SK-N-SH (cell line): ENCODE measurements around the gene SHLD2. TPM values are rescaled to one million over a fixed set of nuclear protein-coding genes. Genes with fewer than 3 reads are reported as not detected.
A peak's percentile ranks its signal among the peaks of the same experiment; 100 is the strongest.

Experiments used
- CTCF ChIA-PET: fragments of 300-600, 350-600 bp; formaldehyde crosslinking; extraction: SDS; loops from one replicate; lab custom pipeline; 2021; lab: Yijun Ruan, JAX
- POLR2A ChIA-PET: fragments of 350-600 bp; sonication (Branson Sonifier 250); formaldehyde crosslinking; extraction: SDS; loops from one replicate; lab custom pipeline; 2020; ENCODE audit warnings: antibody characterized with exemption, inconsistent platforms; lab: Yijun Ruan, JAX
- DNase-seq: peaks from one replicate; pipeline ENCODE4 v3.0.0; 2012
- H2AFZ ChIP-seq: fragments of 200-600 bp; sonication (generic); 2 replicates; pipeline ENCODE4 v1.8.1; 2016; ENCODE audit warnings: antibody characterized with exemption, mild to moderate bottlenecking, low read depth
- H3F3A ChIP-seq: fragments of 200-600 bp; sonication (generic); replicated peaks from 2 replicates; pipeline ENCODE3; 2016; ENCODE audit warnings: antibody characterized with exemption, mild to moderate bottlenecking; ENCODE audit not compliant: insufficient read depth
- H3K27ac ChIP-seq, 2 experiments: fragments of 200-500 bp in 1 of 2; fragments of 200-600 bp in 1 of 2; sonication (Bioruptor generic) in 1 of 2; sonication (generic), shearing (Covaris generic) in 1 of 2; 2 replicates each; pipeline versions ENCODE4 v1.5.1 to v1.6.1; 2014 to 2016; ENCODE audit warnings: low read depth in 2 of 2, inconsistent platforms in 1 of 2, low read length in 1 of 2, mild to moderate bottlenecking in 1 of 2, mixed read lengths in 1 of 2
- H3K27me3 ChIP-seq: fragments of 200-600 bp; sonication (generic), shearing (Covaris generic); 2 replicates; pipeline ENCODE4 v1.6.1; 2016; ENCODE audit warnings: mixed run types; ENCODE audit not compliant: insufficient read depth
- H3K36me3 ChIP-seq, 2 experiments: fragments of 200-500 bp in 1 of 2; fragments of 200-600 bp in 1 of 2; sonication (Bioruptor generic) in 1 of 2; sonication (generic) in 1 of 2; replicated peaks in 1 of 2; 2 replicates each; pipeline versions ENCODE3 to v1.5.1; 2014 to 2016; ENCODE audit warnings: low read length in 1 of 2, mild to moderate bottlenecking in 1 of 2; ENCODE audit not compliant: insufficient read depth in 2 of 2, control insufficient read depth in 1 of 2
- H3K4me1 ChIP-seq, 2 experiments: fragments of 200-500 bp in 1 of 2; fragments of 200-600 bp in 1 of 2; sonication (Bioruptor generic) in 1 of 2; sonication (generic), shearing (Covaris generic) in 1 of 2; 2 replicates each; pipeline versions ENCODE4 v1.5.1 to v1.6.1; 2014 to 2016; ENCODE audit warnings: low read depth in 1 of 2, low read length in 1 of 2, mixed run types in 1 of 2; ENCODE audit not compliant: insufficient read depth in 2 of 2, control insufficient read depth in 1 of 2
- H3K4me2 ChIP-seq: fragments of 200-600 bp; sonication (generic), shearing (Covaris generic); 2 replicates; pipeline ENCODE4 v1.6.1; 2017; ENCODE audit warnings: mixed run types
- H3K4me3 ChIP-seq, 2 experiments: fragments of 200-500 bp in 1 of 2; fragments of 200-600 bp in 1 of 2; sonication (Bioruptor generic) in 1 of 2; sonication (generic), shearing (Covaris generic) in 1 of 2; 2 replicates each; pipeline versions ENCODE4 v1.5.1 to v1.8.1; 2014 to 2016; ENCODE audit warnings: low read depth in 2 of 2, inconsistent platforms in 1 of 2, low read length in 1 of 2, mild to moderate bottlenecking in 1 of 2, mixed read lengths in 1 of 2, moderate library complexity in 1 of 2
- H3K79me2 ChIP-seq: fragments of 200-600 bp; sonication (generic); 2 replicates; pipeline ENCODE4 v1.8.1; 2017; ENCODE audit warnings: mild to moderate bottlenecking; ENCODE audit not compliant: insufficient read depth
- H3K9ac ChIP-seq: fragments of 200-600 bp; sonication (generic); 2 replicates; pipeline ENCODE4 v1.6.1; 2017; ENCODE audit warnings: mixed run types
- H3K9me2 ChIP-seq: fragments of 200-600 bp; sonication (generic); 2 replicates; pipeline ENCODE4 v1.6.1; 2017; ENCODE audit warnings: mixed run types
- H3K9me3 ChIP-seq: fragments of 200-600 bp; sonication (generic); 2 replicates; pipeline ENCODE4 v1.6.1; 2017; ENCODE audit warnings: mixed run types, mild to moderate bottlenecking, moderate library complexity
- H4K20me1 ChIP-seq: fragments of 200-600 bp; sonication (generic); 2 replicates; pipeline ENCODE4 v1.6.1; 2017; ENCODE audit warnings: mild to moderate bottlenecking, mixed run types; ENCODE audit not compliant: insufficient read depth
- CHD2 ChIP-seq: fragments of 150-350 bp; IDR thresholded peaks from 2 replicates; pipeline ENCODE4 v1.6.1; 2018; ENCODE audit warnings: low read length; ENCODE audit not compliant: partially characterized antibody
- EP300 ChIP-seq, 2 experiments: IDR thresholded peaks; 2 replicates each; pipeline versions ENCODE4 v1.4.0 to v1.6.1; 2012; ENCODE audit warnings: borderline replicate concordance in 1 of 2, low read depth in 1 of 2, low read length in 1 of 2
- FOXJ3 ChIP-seq: sonication (generic); formaldehyde crosslinking; IDR thresholded peaks from 2 replicates; pipeline ENCODE4 v1.5.1; 2020; ENCODE audit warnings: mild to moderate bottlenecking, missing genetic modification reagents
- FOXM1 ChIP-seq: IDR thresholded peaks from 2 replicates; pipeline ENCODE4 v1.4.0; 2012; ENCODE audit warnings: low read depth, mild to moderate bottlenecking
- GABPA ChIP-seq: IDR thresholded peaks from 2 replicates; pipeline ENCODE4 v1.4.0; 2012; ENCODE audit warnings: low read depth, mild to moderate bottlenecking
- MEF2A ChIP-seq: IDR thresholded peaks from 2 replicates; pipeline ENCODE4 v1.4.0; 2012; ENCODE audit warnings: low read depth, borderline replicate concordance
- NFIC ChIP-seq: IDR thresholded peaks from 2 replicates; pipeline ENCODE4 v1.4.0; 2012; ENCODE audit warnings: borderline replicate concordance
- NRF1 ChIP-seq: IDR thresholded peaks from 2 replicates; pipeline ENCODE4 v1.6.1; 2012; ENCODE audit warnings: low read depth, mild to moderate bottlenecking, low read length
- PBX3 ChIP-seq: IDR thresholded peaks from 2 replicates; pipeline ENCODE4; 2012
- POLR2AphosphoS5 ChIP-seq: IDR thresholded peaks from 2 replicates; pipeline ENCODE4 v1.6.1; 2012; ENCODE audit warnings: low read depth, low read length
- RCOR1 ChIP-seq: fragments of 150-350 bp; IDR thresholded peaks from 2 replicates; pipeline ENCODE4 v1.6.1; 2017; ENCODE audit warnings: antibody characterized with exemption, low read length
- RXRA ChIP-seq: IDR thresholded peaks from 2 replicates; pipeline ENCODE4 v1.4.0; 2012; ENCODE audit warnings: low read depth, mild to moderate bottlenecking, borderline replicate concordance
- SIN3A ChIP-seq: IDR thresholded peaks from 2 replicates; pipeline ENCODE4 v1.6.1; 2012; ENCODE audit warnings: low read depth, mild to moderate bottlenecking, low read length, moderate library complexity, borderline replicate concordance
- SMC3 ChIP-seq: IDR thresholded peaks from 2 replicates; pipeline ENCODE4 v1.6.1; 2012; ENCODE audit warnings: low read depth, low read length, improper control_type of control experiment
- TEAD4 ChIP-seq: IDR thresholded peaks from 2 replicates; pipeline ENCODE4 v1.4.0; 2012; ENCODE audit warnings: mild to moderate bottlenecking, borderline replicate concordance; ENCODE audit not compliant: insufficient read depth
- WGBS: methylation state at CpG from one replicate; pipeline ENCODE4 v1.1.6; 2017; ENCODE audit warnings: low lambda C conversion rate; 5-methylcytosine and 5-hydroxymethylcytosine counted together
- polyA plus RNA-seq, 3 experiments: library from polyadenylated mRNA; depleted of rRNA; stranded (reverse); fragments of >200 nt; gene quantifications; 2 replicates each; pipeline ENCODE4 v1.2.3, GENCODE V29; 2012
- TF ChIP-seq, protein P1 (sequence below): fragments of 200-600 bp; sonication (generic); IDR thresholded peaks from 2 replicates; pipeline ENCODE4 v1.6.1; 2017; ENCODE audit warnings: antibody characterized with exemption, mild to moderate bottlenecking, moderate library complexity
- TF ChIP-seq, protein P2 (sequence below): fragments of 150-350 bp; IDR thresholded peaks from 2 replicates; pipeline ENCODE4 v1.6.1; 2017; ENCODE audit warnings: antibody characterized with exemption, low read length, low read depth, borderline replicate concordance
- TF ChIP-seq, protein P3 (sequence below): IDR thresholded peaks from 2 replicates; pipeline ENCODE4 v1.4.0; 2012; ENCODE audit warnings: low read depth

Gene SHLD2
- polyA plus RNA-seq, 1 of the 3 experiments (the other 2 are of a cell fraction), result 4.7 TPM

GRCh38 chr10:87092376-87092860 lies 2.6 kb upstream of the SHLD2 start:
- CTCF ChIA-PET, result interaction anchor here (0.9 kb wide), 1 partner anchor 338 kb away, joined by 3 read pairs; no protein-coding TSS in a partner anchor
- Histone ChIP-seq H4K20me1 (peaks cover 25% of the 10 kb centered on the region), H3K36me3 (peaks cover 24 to 32% of the 10 kb centered on the region in 2 experiments), H3K79me2 (peaks cover 89% of the 10 kb centered on the region), H3K9me3 (no peaks in the 10 kb centered on the region), H3K4me3 (peak overlapping the region; percentile 74 to 85), H3K4me1 (peaks cover 8% of the 10 kb centered on the region in 2 experiments; a peak in 3 of 4 replicates), H3K27ac (peak overlapping the region in 1 of 2 experiments; percentile 75; a peak in 1 of 4 replicates), H3K27me3 (no peaks in the 10 kb centered on the region), H3K4me2 (peak overlapping the region; percentile 92), H3F3A (no peaks in the 10 kb centered on the region), H3K9me2 (no peaks in the 10 kb centered on the region), H2AFZ (no peak overlapping the region), H3K9ac (peak overlapping the region; percentile 75; the same call in 1 of the 2 replicates)
- DNase-seq, result no peak
- TF ChIP-seq CHD2 (no peak), FOXJ3 (no peak), FOXM1 (no peak), RXRA (no peak), TEAD4 (no peak), POLR2AphosphoS5 (no peak), GABPA (no peak), MEF2A (no peak), PBX3 (no peak), RCOR1 (no peak)
- TF ChIP-seq, protein P1, sequence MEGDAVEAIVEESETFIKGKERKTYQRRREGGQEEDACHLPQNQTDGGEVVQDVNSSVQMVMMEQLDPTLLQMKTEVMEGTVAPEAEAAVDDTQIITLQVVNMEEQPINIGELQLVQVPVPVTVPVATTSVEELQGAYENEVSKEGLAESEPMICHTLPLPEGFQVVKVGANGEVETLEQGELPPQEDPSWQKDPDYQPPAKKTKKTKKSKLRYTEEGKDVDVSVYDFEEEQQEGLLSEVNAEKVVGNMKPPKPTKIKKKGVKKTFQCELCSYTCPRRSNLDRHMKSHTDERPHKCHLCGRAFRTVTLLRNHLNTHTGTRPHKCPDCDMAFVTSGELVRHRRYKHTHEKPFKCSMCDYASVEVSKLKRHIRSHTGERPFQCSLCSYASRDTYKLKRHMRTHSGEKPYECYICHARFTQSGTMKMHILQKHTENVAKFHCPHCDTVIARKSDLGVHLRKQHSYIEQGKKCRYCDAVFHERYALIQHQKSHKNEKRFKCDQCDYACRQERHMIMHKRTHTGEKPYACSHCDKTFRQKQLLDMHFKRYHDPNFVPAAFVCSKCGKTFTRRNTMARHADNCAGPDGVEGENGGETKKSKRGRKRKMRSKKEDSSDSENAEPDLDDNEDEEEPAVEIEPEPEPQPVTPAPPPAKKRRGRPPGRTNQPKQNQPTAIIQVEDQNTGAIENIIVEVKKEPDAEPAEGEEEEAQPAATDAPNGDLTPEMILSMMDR, result no peak
- 38% methylated on average over 7 of the region's 7 CpGs for WGBS
- POLR2A ChIA-PET, result no interaction called here

- H3K4me2 ChIP-seq, result peak overlapping the region; percentile 92
- peak overlapping the region; percentile 74 to 85 for H3K4me3 ChIP-seq
- peaks cover 19% of the 10 kb centered on the region for H4K20me1 ChIP-seq
- peak overlapping the region; percentile 28 to 75; a peak in 2 of 4 replicates for H3K27ac ChIP-seq
- no peak overlapping the region for H2AFZ ChIP-seq
- no peaks in the 10 kb centered on the region for H3F3A ChIP-seq
- no peaks in the 10 kb centered on the region for H3K9me2 ChIP-seq
- no peaks in the 10 kb centered on the region for H3K9me3 ChIP-seq
- peaks cover 82% of the 10 kb centered on the region for H3K79me2 ChIP-seq
- ChIA-PET CTCF (interaction anchor here (0.5 to 1.4 kb wide), 5 partner anchors 123 to 338 kb away, joined by 3 to 5 read pairs (median 3); no protein-coding TSS in a partner anchor), POLR2A (no interaction called here)
- WGBS, result 8% methylated on average over 9 of the region's 9 CpGs
- peaks cover 8% of the 10 kb centered on the region in 2 experiments; a peak in 3 of 4 replicates for H3K4me1 ChIP-seq
- no peaks in the 10 kb centered on the region for H3K27me3 ChIP-seq
- TF ChIP-seq, protein P2, sequence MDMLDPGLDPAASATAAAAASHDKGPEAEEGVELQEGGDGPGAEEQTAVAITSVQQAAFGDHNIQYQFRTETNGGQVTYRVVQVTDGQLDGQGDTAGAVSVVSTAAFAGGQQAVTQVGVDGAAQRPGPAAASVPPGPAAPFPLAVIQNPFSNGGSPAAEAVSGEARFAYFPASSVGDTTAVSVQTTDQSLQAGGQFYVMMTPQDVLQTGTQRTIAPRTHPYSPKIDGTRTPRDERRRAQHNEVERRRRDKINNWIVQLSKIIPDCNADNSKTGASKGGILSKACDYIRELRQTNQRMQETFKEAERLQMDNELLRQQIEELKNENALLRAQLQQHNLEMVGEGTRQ, result no peak
- TF ChIP-seq TEAD4 (no peak), EP300 (IDR thresholded peaks at IDR 0.05; ENCODE audit: borderline replicate concordance in 1 of 2, low read depth in 1 of 2, low read length in 1 of 2) (no peak), SIN3A (no peak), GABPA (no peak), CHD2 (no peak), NFIC (no peak), NRF1 (no peak), SMC3 (no peak)
- TF ChIP-seq, protein P3, sequence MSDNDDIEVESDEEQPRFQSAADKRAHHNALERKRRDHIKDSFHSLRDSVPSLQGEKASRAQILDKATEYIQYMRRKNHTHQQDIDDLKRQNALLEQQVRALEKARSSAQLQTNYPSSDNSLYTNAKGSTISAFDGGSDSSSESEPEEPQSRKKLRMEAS, result no peak
- H3K36me3 ChIP-seq, result peaks cover 24 to 31% of the 10 kb centered on the region in 2 experiments
- H3K9ac ChIP-seq, result peak overlapping the region; percentile 75
- no peak for DNase-seq
These were observed 2.0 kb upstream of the SHLD2 start for GRCh38 chr10:87092861-87093631.
